ENCODE data around the gene KANSL1. TPM values are rescaled to one million over a fixed set of nuclear protein-coding genes. Genes with fewer than 3 reads are reported as not detected.
"Not testable (repeated sequence)": the region's sequence is repeated elsewhere in the genome, so short reads cannot be mapped to it uniquely, and the experiment has no call there.

Gene KANSL1
- total RNA-seq, 4 donors from 2014 or later = 57.7 to 91.2 (median 75.1) TPM

DNA sequence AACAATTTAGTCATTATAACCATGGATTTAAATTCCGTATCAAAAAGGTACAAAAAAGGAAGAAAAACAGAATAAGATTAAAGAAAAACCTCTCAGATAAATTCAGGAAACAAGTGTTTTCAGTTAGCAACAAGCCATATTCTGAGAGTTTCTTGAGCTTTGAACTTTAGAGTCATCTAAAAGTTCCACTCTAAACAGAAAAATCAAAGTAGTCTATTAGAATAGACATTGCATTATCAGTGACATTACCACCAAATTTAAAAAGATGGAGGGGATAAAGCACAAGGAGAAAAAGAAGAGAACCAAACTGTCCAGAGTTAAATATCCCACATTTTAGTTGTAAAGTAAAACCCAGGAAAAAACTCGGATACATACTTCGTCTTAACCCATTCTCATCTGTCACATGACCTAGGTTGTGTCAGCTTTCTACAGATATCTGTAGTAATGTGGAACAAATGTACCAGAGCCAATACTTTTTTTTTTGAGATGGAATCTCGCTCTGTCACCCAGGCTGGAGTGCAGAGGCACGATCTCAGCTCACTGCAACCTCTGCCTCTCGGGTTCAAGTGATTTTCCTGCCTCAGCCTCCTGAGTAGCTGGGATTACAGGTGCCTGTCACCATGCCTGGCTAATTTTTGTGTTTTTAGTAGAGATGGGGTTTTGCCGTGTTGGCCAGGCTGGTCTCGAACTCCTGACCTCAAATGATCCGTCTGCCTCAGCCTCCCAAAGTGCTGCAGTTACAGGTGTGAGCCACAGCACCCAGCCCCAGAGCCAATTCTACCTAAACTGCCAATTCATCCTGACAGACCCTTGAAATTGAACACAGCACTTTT lies 91.2 kb downstream of the KANSL1 start:
- TF ChIP-seq, protein P1, sequence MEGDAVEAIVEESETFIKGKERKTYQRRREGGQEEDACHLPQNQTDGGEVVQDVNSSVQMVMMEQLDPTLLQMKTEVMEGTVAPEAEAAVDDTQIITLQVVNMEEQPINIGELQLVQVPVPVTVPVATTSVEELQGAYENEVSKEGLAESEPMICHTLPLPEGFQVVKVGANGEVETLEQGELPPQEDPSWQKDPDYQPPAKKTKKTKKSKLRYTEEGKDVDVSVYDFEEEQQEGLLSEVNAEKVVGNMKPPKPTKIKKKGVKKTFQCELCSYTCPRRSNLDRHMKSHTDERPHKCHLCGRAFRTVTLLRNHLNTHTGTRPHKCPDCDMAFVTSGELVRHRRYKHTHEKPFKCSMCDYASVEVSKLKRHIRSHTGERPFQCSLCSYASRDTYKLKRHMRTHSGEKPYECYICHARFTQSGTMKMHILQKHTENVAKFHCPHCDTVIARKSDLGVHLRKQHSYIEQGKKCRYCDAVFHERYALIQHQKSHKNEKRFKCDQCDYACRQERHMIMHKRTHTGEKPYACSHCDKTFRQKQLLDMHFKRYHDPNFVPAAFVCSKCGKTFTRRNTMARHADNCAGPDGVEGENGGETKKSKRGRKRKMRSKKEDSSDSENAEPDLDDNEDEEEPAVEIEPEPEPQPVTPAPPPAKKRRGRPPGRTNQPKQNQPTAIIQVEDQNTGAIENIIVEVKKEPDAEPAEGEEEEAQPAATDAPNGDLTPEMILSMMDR (IDR thresholded peaks at IDR 0.05) = peak in 1 of 4 experiments; percentile 5
- not testable (repeated sequence) for H3K36me3 ChIP-seq, H3K9me3 ChIP-seq, H3K4me3 ChIP-seq, H3K27me3 ChIP-seq, ATAC-seq
- peak overlapping the region in 3 of 4 donors; percentile 46 to 72 (median 60) for H3K27ac ChIP-seq
- 27 to 36% methylated on average over 6 to 9 of the region's 9 CpGs for WGBS, 2 donors (ENCODE audit: low coverage in 1 of 2)
- H3K4me1 ChIP-seq = peaks cover 15 to 90% (median 16%) of the 10 kb centered on the region in 3 donors

DNA sequence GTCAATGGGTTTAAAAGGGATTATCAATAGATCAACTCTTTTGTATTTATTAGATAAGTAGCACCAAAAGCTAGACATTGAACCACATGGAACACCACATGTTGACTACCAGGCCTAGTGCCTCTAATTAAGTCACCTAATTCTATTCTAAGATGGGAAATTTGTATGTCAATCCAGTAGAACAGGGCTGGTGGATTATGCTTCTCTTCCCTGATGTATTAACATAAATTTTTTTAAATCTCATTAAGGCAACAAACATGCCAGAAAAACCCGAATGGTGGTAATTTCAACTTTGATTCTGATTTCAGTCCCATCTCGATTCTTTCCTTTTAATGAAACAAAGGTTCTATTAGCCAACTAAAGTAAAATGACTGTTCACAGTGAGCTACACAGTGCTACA lies 92.6 kb downstream of the KANSL1 start:
- Histone ChIP-seq H3K4me1 (peaks cover 11 to 84% (median 12%) of the 10 kb centered on the region in 3 donors), H3K27me3 (no peaks in the 10 kb centered on the region), H3K4me3 (no peak overlapping the region), H3K36me3 (no peaks in the 10 kb centered on the region), H3K27ac (peak overlapping the region in 3 of 4 donors; percentile 46 to 67 (median 60)), H3K9me3 (no peaks in the 10 kb centered on the region)
- peak; percentile 31 for ATAC-seq
- no peak for TF ChIP-seq EP300 (IDR thresholded peaks at IDR 0.05)
- TF ChIP-seq POLR2A (IDR thresholded peaks at IDR 0.05) = no peak
- TF ChIP-seq, protein P1 (IDR thresholded peaks at IDR 0.05) = no peak
- TF ChIP-seq POLR2AphosphoS5 (IDR thresholded peaks at IDR 0.05) = no peak
- 10 to 18% methylated on average over 2 of the region's 2 CpGs for WGBS, 2 donors (ENCODE audit: low coverage in 1 of 2)

DNA sequence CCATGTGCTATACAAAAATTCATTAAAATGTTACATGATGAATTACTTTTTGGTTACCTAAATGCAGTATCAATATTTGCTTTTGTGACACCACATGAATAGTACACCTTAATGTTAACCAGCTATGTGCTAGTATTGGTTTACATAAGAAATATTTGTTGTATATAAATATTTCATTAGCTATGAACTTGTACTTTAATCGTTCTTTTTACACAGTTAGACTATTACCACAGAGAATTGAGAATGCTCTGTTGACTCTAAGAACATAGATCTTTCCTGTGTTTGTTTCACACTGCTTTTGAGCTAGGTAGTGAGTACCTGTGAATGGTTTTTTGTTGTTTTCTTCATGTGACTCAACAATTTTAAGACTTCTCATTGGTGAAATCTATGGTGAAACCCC lies 93.4 kb downstream of the KANSL1 start:
- Histone ChIP-seq H3K27me3 (no peaks in the 10 kb centered on the region), H3K27ac (peak overlapping the region in 1 of 4 donors; percentile 46), H3K4me1 (peaks cover 11 to 84% (median 12%) of the 10 kb centered on the region in 3 donors), H3K4me3 (no peak overlapping the region), H3K36me3 (no peaks in the 10 kb centered on the region), H3K9me3 (no peaks in the 10 kb centered on the region)
- 31 to 50% methylated on average over 1 of the region's 1 CpG for WGBS, 2 donors (ENCODE audit: low coverage in 1 of 2)
- TF ChIP-seq POLR2A (IDR thresholded peaks at IDR 0.05) (no peak), POLR2AphosphoS5 (IDR thresholded peaks at IDR 0.05) (no peak), EP300 (IDR thresholded peaks at IDR 0.05) (no peak)
- TF ChIP-seq, protein P1 (IDR thresholded peaks at IDR 0.05) = no peak
- no peak for ATAC-seq

GRCh38 chr17:46097497-46097896 lies 95.7 kb downstream of the KANSL1 start:
- no peak overlapping the region for H3K4me3 ChIP-seq
- no peaks in the 10 kb centered on the region for H3K27me3 ChIP-seq
- 8 to 39% methylated on average over 1 of the region's 1 CpG for WGBS, 2 donors (ENCODE audit: low coverage in 1 of 2)
- peaks cover 0 to 7% of the 10 kb centered on the region in 2 donors for H3K36me3 ChIP-seq
- TF ChIP-seq, protein P1 (IDR thresholded peaks at IDR 0.05) = no peak
- TF ChIP-seq EP300 (IDR thresholded peaks at IDR 0.05) (no peak), POLR2A (IDR thresholded peaks at IDR 0.05) (no peak), POLR2AphosphoS5 (IDR thresholded peaks at IDR 0.05) (no peak)
- peaks cover 11 to 75% (median 12%) of the 10 kb centered on the region in 3 donors for H3K4me1 ChIP-seq
- ATAC-seq = no peak
- H3K27ac ChIP-seq = no peak overlapping the region
- no peaks in the 10 kb centered on the region for H3K9me3 ChIP-seq

GRCh38 chr17:46092991-46093390 lies 100.2 kb downstream of the KANSL1 start:
- H3K4me1 ChIP-seq = peaks cover 0 to 58% (median 0%) of the 10 kb centered on the region in 3 donors
- H3K27ac ChIP-seq = no peak overlapping the region
- ATAC-seq = no peak
- H3K9me3 ChIP-seq = no peaks in the 10 kb centered on the region
- H3K36me3 ChIP-seq = peaks cover 0 to 7% of the 10 kb centered on the region in 2 donors
- TF ChIP-seq, protein P1 (IDR thresholded peaks at IDR 0.05) = no peak
- TF ChIP-seq POLR2A (IDR thresholded peaks at IDR 0.05) (no peak), EP300 (IDR thresholded peaks at IDR 0.05) (no peak)
- H3K4me3 ChIP-seq = no peak overlapping the region
- H3K27me3 ChIP-seq = no peaks in the 10 kb centered on the region

Data from gastroesophageal sphincter (tissue), 4 donors.